ENCODE data around the gene NATD1.

NATD1 gene

DNA sequence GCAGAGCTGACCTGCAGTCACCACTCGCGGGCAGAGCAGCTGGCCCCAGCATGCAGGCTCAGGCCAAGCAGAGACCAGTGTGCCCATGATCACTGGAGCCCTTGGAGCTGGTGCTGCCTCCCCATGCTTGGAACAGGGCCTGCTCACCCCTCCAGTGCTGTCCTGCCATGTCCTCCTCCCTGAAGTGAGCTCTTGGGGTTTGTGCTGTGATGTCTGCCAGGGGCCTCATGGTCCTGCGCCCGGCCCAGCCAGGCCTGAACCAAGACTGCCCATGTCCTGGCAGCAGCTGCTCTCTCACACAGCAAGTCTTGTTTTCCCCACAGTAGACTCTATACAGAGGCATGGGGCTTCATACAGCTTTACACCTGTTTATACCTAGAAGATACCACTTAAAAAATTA is 63.8 kb downstream of the NATD1 start:
- no peak for DNase-seq
